Keratinocyte (primary cell): ENCODE measurements around the gene PSMD14. TPM values are rescaled to one million over a fixed set of nuclear protein-coding genes. Genes with fewer than 3 reads are reported as not detected.

Source experiments
- DNase-seq: peaks from one replicate; pipeline ENCODE4 v3.0.0-alpha.2; 2011; ENCODE audit warnings: low read depth, missing footprints, low spot score
- FAIRE-seq: peaks from 2 replicates; lab custom pipeline; 2011; peaks lifted over from hg19 to GRCh38; lab: Jason Lieb, UNC
- H2AFZ ChIP-seq: 2 replicates; pipeline ENCODE4 v1.6.0; 2012; ENCODE audit warnings: low read length, control low read depth, inconsistent platforms; ENCODE audit not compliant: control insufficient read depth
- H3K27ac ChIP-seq: 2 replicates; pipeline ENCODE4 v1.5.1; 2011; ENCODE audit warnings: low read length; ENCODE audit not compliant: control insufficient read depth, insufficient read depth
- H3K27me3 ChIP-seq: 3 replicates; pipeline ENCODE4 v1.6.0; 2011; ENCODE audit warnings: low read length; ENCODE audit not compliant: control insufficient read depth, insufficient read depth; ENCODE audit errors: extremely low read depth
- H3K36me3 ChIP-seq, 2 experiments: 2 replicates in 1 of 2; 3 replicates in 1 of 2; pipeline ENCODE4 v1.5.1; 2011; ENCODE audit warnings: low read length in 2 of 2, mild to moderate bottlenecking in 1 of 2; ENCODE audit not compliant: control insufficient read depth in 2 of 2, insufficient read depth in 2 of 2; ENCODE audit errors: extremely low read depth in 1 of 2
- H3K4me1 ChIP-seq: 3 replicates; pipeline ENCODE4 v1.5.1; 2011; ENCODE audit warnings: low read length; ENCODE audit not compliant: control insufficient read depth, insufficient read depth; ENCODE audit errors: extremely low read depth
- H3K4me2 ChIP-seq: 3 replicates; pipeline ENCODE4 v1.6.0; 2011; ENCODE audit warnings: low read depth, low read length; ENCODE audit not compliant: control insufficient read depth, insufficient read depth; ENCODE audit errors: extremely low read depth
- H3K4me3 ChIP-seq, 3 experiments: fragments of 200-600 bp in 1 of 3; sonication (generic) in 1 of 3; 2 replicates in 2 of 3; 3 replicates in 1 of 3; pipeline ENCODE4 v1.5.1; 2011 to 2016; ENCODE audit warnings: low read length in 3 of 3, mild to moderate bottlenecking in 3 of 3, control low read depth in 2 of 3, inconsistent platforms in 1 of 3, low read depth in 1 of 3, mixed read lengths in 1 of 3, mixed run types in 1 of 3, moderate library complexity in 1 of 3; ENCODE audit not compliant: control insufficient read depth in 2 of 3, insufficient read depth in 2 of 3; ENCODE audit errors: extremely low read depth in 1 of 3
- H3K79me2 ChIP-seq: 2 replicates; pipeline ENCODE4 v1.6.0; 2012; ENCODE audit warnings: low read length; ENCODE audit not compliant: control insufficient read depth, insufficient read depth
- H3K9ac ChIP-seq: 3 replicates; pipeline ENCODE4 v1.6.0; 2011; ENCODE audit warnings: low read length; ENCODE audit not compliant: control insufficient read depth, insufficient read depth; ENCODE audit errors: extremely low read depth
- H3K9me1 ChIP-seq: 3 replicates; pipeline ENCODE4 v1.6.0; 2011; ENCODE audit warnings: low read length; ENCODE audit not compliant: control insufficient read depth, insufficient read depth; ENCODE audit errors: extremely low read depth
- H3K9me3 ChIP-seq: 2 replicates; pipeline ENCODE4 v1.5.1; 2012; ENCODE audit warnings: low read depth, low read length; ENCODE audit not compliant: control insufficient read depth
- H4K20me1 ChIP-seq: 3 replicates; pipeline ENCODE4 v1.6.0; 2011; ENCODE audit warnings: low read length; ENCODE audit not compliant: control insufficient read depth, insufficient read depth; ENCODE audit errors: extremely low read depth
- EZH2 ChIP-seq: IDR thresholded peaks from one replicate; pipeline ENCODE4 v1.6.1; 2012; ENCODE audit warnings: inconsistent platforms, mild to moderate bottlenecking, low read length, moderate library complexity
- dilution Hi-C: fragments of 300-500 bp; cut with MboI; formaldehyde crosslinking; loops from one replicate; pipeline ENCODE4 v1.7.0; 2020; ENCODE audit warnings: low sequenced_read_pairs; ENCODE audit not compliant: extremely low pct_ligation_motif_present
- polyA plus RNA-seq, 5 experiments: library from polyadenylated mRNA; depleted of rRNA in 3 of 5; stranded (reverse) in 3 of 5; stranded (forward) in 1 of 5; unstranded in 1 of 5; fragments of >200 nt; gene quantifications; 1 replicate in 1 of 5; 2 replicates in 3 of 5; 3 replicates in 1 of 5; pipeline versions ENCODE4 v1.2.1 to v1.2.3, GENCODE V29; 2011 to 2012; ENCODE audit warnings: missing spikeins in 2 of 5, low read depth in 1 of 5, low replicate concordance in 1 of 5
- TF ChIP-seq, protein P1 (sequence below), 3 experiments: IDR thresholded peaks in 1 of 3; conservative IDR thresholded peaks in 1 of 3; optimal IDR thresholded peaks in 1 of 3; 2 replicates in 2 of 3; 3 replicates in 1 of 3; pipeline versions ENCODE3 to v1.5.1; 2011; ENCODE audit warnings: low read length in 3 of 3, mild to moderate bottlenecking in 3 of 3, moderate library complexity in 2 of 3, control low read depth in 1 of 3, inconsistent platforms in 1 of 3; ENCODE audit not compliant: insufficient read depth in 2 of 3; ENCODE audit errors: extremely low read depth in 1 of 3

Gene PSMD14
- polyA plus RNA-seq, 1 donor (not counting 4 experiments of a cell fraction or from before 2014, with no cell fraction given) = 136 TPM

GRCh38 chr2:161418275-161418714 is 110.1 kb downstream of the PSMD14 start:
- peaks cover 11% of the 10 kb centered on the region for H3K4me1 ChIP-seq
- no peak overlapping the region for H2AFZ ChIP-seq

GRCh38 chr2:161418715-161419637 is 110.8 kb downstream of the PSMD14 start:
- Histone ChIP-seq H3K9me3 (no peaks in the 10 kb centered on the region), H3K4me2 (peak overlapping the region; percentile 25), H3K36me3 (no peaks in the 10 kb centered on the region), H3K4me1 (peaks cover 11% of the 10 kb centered on the region), H3K9me1 (no peaks in the 10 kb centered on the region), H3K27ac (no peak overlapping the region), H4K20me1 (peaks cover 4% of the 10 kb centered on the region), H3K27me3 (peaks cover 95% of the 10 kb centered on the region), H2AFZ (no peak overlapping the region), H3K4me3 (no peak overlapping the region), H3K79me2 (no peaks in the 10 kb centered on the region), H3K9ac (no peak overlapping the region)
- FAIRE-seq = no peak
- peak; percentile 96 for TF ChIP-seq EZH2
- TF ChIP-seq, protein P1, sequence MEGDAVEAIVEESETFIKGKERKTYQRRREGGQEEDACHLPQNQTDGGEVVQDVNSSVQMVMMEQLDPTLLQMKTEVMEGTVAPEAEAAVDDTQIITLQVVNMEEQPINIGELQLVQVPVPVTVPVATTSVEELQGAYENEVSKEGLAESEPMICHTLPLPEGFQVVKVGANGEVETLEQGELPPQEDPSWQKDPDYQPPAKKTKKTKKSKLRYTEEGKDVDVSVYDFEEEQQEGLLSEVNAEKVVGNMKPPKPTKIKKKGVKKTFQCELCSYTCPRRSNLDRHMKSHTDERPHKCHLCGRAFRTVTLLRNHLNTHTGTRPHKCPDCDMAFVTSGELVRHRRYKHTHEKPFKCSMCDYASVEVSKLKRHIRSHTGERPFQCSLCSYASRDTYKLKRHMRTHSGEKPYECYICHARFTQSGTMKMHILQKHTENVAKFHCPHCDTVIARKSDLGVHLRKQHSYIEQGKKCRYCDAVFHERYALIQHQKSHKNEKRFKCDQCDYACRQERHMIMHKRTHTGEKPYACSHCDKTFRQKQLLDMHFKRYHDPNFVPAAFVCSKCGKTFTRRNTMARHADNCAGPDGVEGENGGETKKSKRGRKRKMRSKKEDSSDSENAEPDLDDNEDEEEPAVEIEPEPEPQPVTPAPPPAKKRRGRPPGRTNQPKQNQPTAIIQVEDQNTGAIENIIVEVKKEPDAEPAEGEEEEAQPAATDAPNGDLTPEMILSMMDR (optimal IDR thresholded peaks at IDR 0.05 in 1 of 3, IDR thresholded peaks at IDR 0.05 in 1 of 3, conservative IDR thresholded peaks at IDR 0.05 in 1 of 3; ENCODE audit: extremely low read depth in 1 of 3, insufficient read depth in 2 of 3, low read length in 3 of 3) = no peak
- no peak for DNase-seq
- dilution Hi-C loops = no loop called here

More at GRCh38 chr2:161418275-161418714, 110.1 kb downstream of the PSMD14 start:
- H3K27ac ChIP-seq = no peak overlapping the region
- no peaks in the 10 kb centered on the region for H3K36me3 ChIP-seq
- peaks cover 88% of the 10 kb centered on the region for H3K27me3 ChIP-seq
- TF ChIP-seq EZH2 = no peak
- TF ChIP-seq, protein P1 (optimal IDR thresholded peaks at IDR 0.05 in 1 of 3, IDR thresholded peaks at IDR 0.05 in 1 of 3, conservative IDR thresholded peaks at IDR 0.05 in 1 of 3; ENCODE audit: extremely low read depth in 1 of 3, insufficient read depth in 2 of 3, low read length in 3 of 3) = no peak
- peaks cover 4% of the 10 kb centered on the region for H4K20me1 ChIP-seq
- no peak overlapping the region for H3K4me3 ChIP-seq
- no peaks in the 10 kb centered on the region for H3K9me3 ChIP-seq
- FAIRE-seq = no peak
- no peak overlapping the region for H3K9ac ChIP-seq
- dilution Hi-C loops = no loop called here
- H3K4me2 ChIP-seq = no peak overlapping the region
- DNase-seq = no peak
- H3K79me2 ChIP-seq = no peaks in the 10 kb centered on the region
- no peaks in the 10 kb centered on the region for H3K9me1 ChIP-seq
